Neural cell (in vitro differentiated cells): ENCODE data around the gene NEURL1. TPM values are rescaled to one million over a fixed set of nuclear protein-coding genes. Genes with fewer than 3 reads are reported as not detected.

Experiments used
- H2AFZ ChIP-seq: fragments of 200-600, 300-800 bp; sonication (generic), shearing (Covaris generic); 2 replicates; pipeline ENCODE4 v1.6.0; 2014; ENCODE audit warnings: low read depth, mild to moderate bottlenecking, antibody characterized with exemption, low read length, moderate library complexity
- H3F3A ChIP-seq: fragments of 200-600 bp; shearing (Covaris generic); 2 replicates; pipeline ENCODE4 v1.6.1; 2016; ENCODE audit warnings: mild to moderate bottlenecking, moderate library complexity, mixed read lengths, antibody characterized with exemption, low read length; ENCODE audit not compliant: insufficient read depth, poor library complexity, severe bottlenecking
- H3K27ac ChIP-seq: fragments of 200-600, 300-800 bp; sonication (generic), shearing (Covaris generic); 2 replicates; pipeline ENCODE4 v1.5.1; 2014; ENCODE audit warnings: mild to moderate bottlenecking, low read length, moderate library complexity
- H3K27me3 ChIP-seq: fragments of 300-800, 200-600 bp; sonication (generic), shearing (Covaris generic); 2 replicates; pipeline ENCODE4 v1.6.0; 2014; ENCODE audit warnings: mild to moderate bottlenecking, low read depth, low read length, moderate library complexity; ENCODE audit not compliant: insufficient read depth
- H3K36me3 ChIP-seq: fragments of 300-800, 200-600 bp; sonication (generic), shearing (Covaris generic); 2 replicates; pipeline ENCODE4 v1.5.1; 2014; ENCODE audit warnings: mild to moderate bottlenecking, antibody characterized with exemption, low read length, moderate library complexity; ENCODE audit not compliant: insufficient read depth
- H3K4me2 ChIP-seq: fragments of 300-800, 200-600 bp; sonication (generic), shearing (Covaris generic); 2 replicates; pipeline ENCODE4 v1.6.0; 2014; ENCODE audit warnings: mild to moderate bottlenecking, low read length
- H3K4me3 ChIP-seq: fragments of 300-800, 200-600 bp; sonication (generic), shearing (Covaris generic); 2 replicates; pipeline ENCODE4 v1.5.1; 2014; ENCODE audit warnings: mild to moderate bottlenecking, low read length, moderate library complexity
- H3K79me2 ChIP-seq: fragments of 200-600 bp; shearing (Covaris generic); replicated peaks from 2 replicates; pipeline ENCODE4 v1.6.0; 2014; ENCODE audit warnings: mild to moderate bottlenecking, low read length, moderate library complexity; ENCODE audit not compliant: insufficient read depth
- H3K9ac ChIP-seq: fragments of 300-800, 200-600 bp; sonication (generic), shearing (Covaris generic); 2 replicates; pipeline ENCODE4 v1.6.1; 2016; ENCODE audit warnings: mild to moderate bottlenecking, low read length, mixed read lengths
- H3K9me2 ChIP-seq: fragments of 200-600 bp; shearing (Covaris generic); 2 replicates; pipeline ENCODE4 v1.6.1; 2016; ENCODE audit warnings: mild to moderate bottlenecking, low read length, mixed read lengths; ENCODE audit not compliant: insufficient read depth
- H3K9me3 ChIP-seq: fragments of 200-600, 300-800 bp; sonication (generic), shearing (Covaris generic); 2 replicates; pipeline ENCODE4 v1.6.1; 2016; ENCODE audit warnings: mild to moderate bottlenecking, mixed run types, low read length, moderate library complexity, mixed read lengths
- H4K20me1 ChIP-seq: fragments of 200-600 bp; shearing (Covaris generic); 2 replicates; pipeline ENCODE4 v1.6.1; 2016; ENCODE audit warnings: mild to moderate bottlenecking, mixed run types; ENCODE audit not compliant: insufficient read depth
- CTCF ChIP-seq: fragments of 450-650 bp; IDR thresholded peaks from 2 replicates; pipeline ENCODE4 v1.5.1; 2014; ENCODE audit warnings: antibody characterized with exemption, mild to moderate bottlenecking, moderate library complexity; ENCODE audit not compliant: poor library complexity, severe bottlenecking
- EP300 ChIP-seq: fragments of 450-650 bp; conservative IDR thresholded peaks from 2 replicates; pipeline ENCODE4 v1.6.1; 2014; ENCODE audit warnings: antibody characterized with exemption, mild to moderate bottlenecking, moderate library complexity; ENCODE audit not compliant: poor library complexity, severe bottlenecking
- EZH2 ChIP-seq: fragments of 200-600, 300-800 bp; shearing (Covaris generic), sonication (generic); IDR thresholded peaks from 2 replicates; pipeline ENCODE4 v1.6.1; 2014; ENCODE audit warnings: antibody characterized with exemption, low read length, borderline replicate concordance, mild to moderate bottlenecking; ENCODE audit not compliant: insufficient read depth, poor library complexity, severe bottlenecking
- MXI1 ChIP-seq: fragments of 450-650 bp; conservative IDR thresholded peaks from 2 replicates; pipeline ENCODE4 v1.6.1; 2014; ENCODE audit warnings: antibody characterized with exemption, mild to moderate bottlenecking; ENCODE audit not compliant: poor library complexity, severe bottlenecking
- POLR2AphosphoS5 ChIP-seq: IDR thresholded peaks from 2 replicates; pipeline ENCODE4 v1.6.1; 2012
- RAD21 ChIP-seq: fragments of 450-650 bp; conservative IDR thresholded peaks from 2 replicates; pipeline ENCODE4 v1.6.1; 2014; ENCODE audit warnings: antibody characterized with exemption, mild to moderate bottlenecking, moderate library complexity
- SMC3 ChIP-seq: fragments of 450-650 bp; conservative IDR thresholded peaks from 2 replicates; pipeline ENCODE4 v1.6.1; 2014; ENCODE audit warnings: antibody characterized with exemption, mild to moderate bottlenecking, moderate library complexity; ENCODE audit not compliant: poor library complexity
- TAF1 ChIP-seq: IDR thresholded peaks from 2 replicates; pipeline ENCODE4 v1.6.1; 2012; ENCODE audit warnings: low read depth
- polyA plus RNA-seq: library from polyadenylated mRNA; depleted of rRNA; stranded (reverse); fragments of >200 nt; gene quantifications from 2 replicates; pipeline ENCODE4 v1.2.3, GENCODE V29; 2014
- TF ChIP-seq, protein P1 (sequence below): IDR thresholded peaks from 2 replicates; pipeline ENCODE4 v1.6.1; 2012; ENCODE audit warnings: borderline replicate concordance

The NEURL1 gene
- polyA plus RNA-seq, 1 donor from 2014 or later, result 12.3 TPM

DNA sequence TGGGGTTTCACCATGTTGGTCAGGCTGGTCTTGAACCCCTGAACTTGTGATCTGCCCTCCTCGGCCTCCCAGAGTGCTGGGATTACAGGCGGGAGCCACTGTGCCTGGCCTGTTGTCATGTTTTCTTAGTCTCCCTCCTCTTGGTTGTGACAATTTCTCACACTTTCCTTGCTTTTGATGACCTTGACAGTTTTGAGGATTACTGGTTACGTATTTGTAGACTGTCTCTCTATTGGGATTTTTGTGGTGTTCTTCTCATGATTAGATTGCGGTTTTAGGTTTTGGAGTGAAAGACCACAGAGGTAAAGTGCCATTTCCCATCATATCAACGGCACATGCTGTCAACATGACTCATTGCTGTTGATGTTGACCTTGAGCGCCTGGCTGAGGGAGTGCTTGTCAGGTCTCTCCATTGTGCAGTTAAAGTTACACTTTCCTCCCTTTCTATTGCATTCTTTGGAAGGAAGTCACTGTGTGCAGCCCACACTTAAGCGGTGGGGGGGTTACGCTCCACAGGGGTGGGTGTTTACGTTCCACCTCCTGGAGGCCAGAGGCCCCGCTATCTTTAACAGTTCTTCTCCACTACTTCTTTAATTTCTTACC is 10.8 kb downstream of the NEURL1 start:
- H3K4me2 ChIP-seq, result no peak overlapping the region
- no peaks in the 10 kb centered on the region for H3F3A ChIP-seq
- H3K9me2 ChIP-seq, result no peaks in the 10 kb centered on the region
- no peak overlapping the region for H3K27ac ChIP-seq
- TF ChIP-seq, protein P1, sequence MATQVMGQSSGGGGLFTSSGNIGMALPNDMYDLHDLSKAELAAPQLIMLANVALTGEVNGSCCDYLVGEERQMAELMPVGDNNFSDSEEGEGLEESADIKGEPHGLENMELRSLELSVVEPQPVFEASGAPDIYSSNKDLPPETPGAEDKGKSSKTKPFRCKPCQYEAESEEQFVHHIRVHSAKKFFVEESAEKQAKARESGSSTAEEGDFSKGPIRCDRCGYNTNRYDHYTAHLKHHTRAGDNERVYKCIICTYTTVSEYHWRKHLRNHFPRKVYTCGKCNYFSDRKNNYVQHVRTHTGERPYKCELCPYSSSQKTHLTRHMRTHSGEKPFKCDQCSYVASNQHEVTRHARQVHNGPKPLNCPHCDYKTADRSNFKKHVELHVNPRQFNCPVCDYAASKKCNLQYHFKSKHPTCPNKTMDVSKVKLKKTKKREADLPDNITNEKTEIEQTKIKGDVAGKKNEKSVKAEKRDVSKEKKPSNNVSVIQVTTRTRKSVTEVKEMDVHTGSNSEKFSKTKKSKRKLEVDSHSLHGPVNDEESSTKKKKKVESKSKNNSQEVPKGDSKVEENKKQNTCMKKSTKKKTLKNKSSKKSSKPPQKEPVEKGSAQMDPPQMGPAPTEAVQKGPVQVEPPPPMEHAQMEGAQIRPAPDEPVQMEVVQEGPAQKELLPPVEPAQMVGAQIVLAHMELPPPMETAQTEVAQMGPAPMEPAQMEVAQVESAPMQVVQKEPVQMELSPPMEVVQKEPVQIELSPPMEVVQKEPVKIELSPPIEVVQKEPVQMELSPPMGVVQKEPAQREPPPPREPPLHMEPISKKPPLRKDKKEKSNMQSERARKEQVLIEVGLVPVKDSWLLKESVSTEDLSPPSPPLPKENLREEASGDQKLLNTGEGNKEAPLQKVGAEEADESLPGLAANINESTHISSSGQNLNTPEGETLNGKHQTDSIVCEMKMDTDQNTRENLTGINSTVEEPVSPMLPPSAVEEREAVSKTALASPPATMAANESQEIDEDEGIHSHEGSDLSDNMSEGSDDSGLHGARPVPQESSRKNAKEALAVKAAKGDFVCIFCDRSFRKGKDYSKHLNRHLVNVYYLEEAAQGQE, result no peak
- TF ChIP-seq CTCF (no peak), RAD21 (no peak)
- H3K9me3 ChIP-seq, result no peaks in the 10 kb centered on the region
- no peaks in the 10 kb centered on the region for H3K27me3 ChIP-seq
- H3K9ac ChIP-seq, result no peak overlapping the region
- H4K20me1 ChIP-seq, result no peaks in the 10 kb centered on the region
- peaks cover 20% of the 10 kb centered on the region for H3K79me2 ChIP-seq
- no peak overlapping the region for H2AFZ ChIP-seq
- H3K36me3 ChIP-seq, result no peaks in the 10 kb centered on the region
- H3K4me3 ChIP-seq, result no peak overlapping the region

GRCh38 chr10:103506061-103506460 is 12.6 kb downstream of the NEURL1 start:
- H3K4me2 ChIP-seq, result no peak overlapping the region
- H3K9me3 ChIP-seq, result no peaks in the 10 kb centered on the region
- TF ChIP-seq MXI1, result no peak
- TF ChIP-seq, protein P1, result no peak
- TF ChIP-seq CTCF, result no peak
- TF ChIP-seq RAD21, result no peak
- no peak for TF ChIP-seq POLR2AphosphoS5
- TF ChIP-seq EP300, result no peak
- TF ChIP-seq EZH2, result no peak
- TF ChIP-seq SMC3, result no peak
- TF ChIP-seq TAF1, result no peak
- no peak overlapping the region for H3K4me3 ChIP-seq
- no peaks in the 10 kb centered on the region for H3K36me3 ChIP-seq
- peaks cover 4% of the 10 kb centered on the region for H3K79me2 ChIP-seq
- H3K27me3 ChIP-seq, result no peaks in the 10 kb centered on the region
- H3K9me2 ChIP-seq, result no peaks in the 10 kb centered on the region
- H2AFZ ChIP-seq, result no peak overlapping the region
- H3K27ac ChIP-seq, result no peak overlapping the region
- no peaks in the 10 kb centered on the region for H3F3A ChIP-seq
- no peaks in the 10 kb centered on the region for H4K20me1 ChIP-seq
- no peak overlapping the region for H3K9ac ChIP-seq
